ENCODE measurements around the gene RABL6.

Gene RABL6

DNA sequence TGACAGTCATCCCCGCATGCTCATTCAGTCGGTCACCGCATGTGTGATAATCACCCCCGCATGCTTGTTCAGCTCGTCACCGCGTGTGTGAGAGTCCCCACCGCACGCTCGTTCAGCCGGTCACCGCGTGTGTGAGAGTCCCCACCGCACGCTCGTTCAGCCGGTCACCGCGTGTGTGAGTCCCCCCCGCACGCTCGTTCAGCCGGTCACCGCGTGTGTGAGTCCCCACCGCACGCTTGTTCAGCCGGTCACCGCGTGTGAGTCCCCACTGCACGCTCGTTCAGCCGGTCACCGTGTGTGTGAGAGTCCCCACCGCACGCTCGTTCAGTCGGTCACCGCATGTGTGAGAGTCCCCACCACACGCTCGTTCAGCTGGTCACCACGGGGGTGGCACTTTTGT is 82.1 kb downstream of the RABL6 start:
- Histone ChIP-seq H3K27me3 (no peaks in the 10 kb centered on the region), H3K9me3 (no peaks in the 10 kb centered on the region; the same call in 1 of the 2 replicates), H3K4me3 (ENCODE audit: low read depth, low read length) (no peak overlapping the region), H3K36me3 (peaks cover 26% of the 10 kb centered on the region), H3K4me1 (no peaks in the 10 kb centered on the region; the same call in 1 of the 2 replicates)
- DNase-seq = no peak
- TF ChIP-seq, protein P1, sequence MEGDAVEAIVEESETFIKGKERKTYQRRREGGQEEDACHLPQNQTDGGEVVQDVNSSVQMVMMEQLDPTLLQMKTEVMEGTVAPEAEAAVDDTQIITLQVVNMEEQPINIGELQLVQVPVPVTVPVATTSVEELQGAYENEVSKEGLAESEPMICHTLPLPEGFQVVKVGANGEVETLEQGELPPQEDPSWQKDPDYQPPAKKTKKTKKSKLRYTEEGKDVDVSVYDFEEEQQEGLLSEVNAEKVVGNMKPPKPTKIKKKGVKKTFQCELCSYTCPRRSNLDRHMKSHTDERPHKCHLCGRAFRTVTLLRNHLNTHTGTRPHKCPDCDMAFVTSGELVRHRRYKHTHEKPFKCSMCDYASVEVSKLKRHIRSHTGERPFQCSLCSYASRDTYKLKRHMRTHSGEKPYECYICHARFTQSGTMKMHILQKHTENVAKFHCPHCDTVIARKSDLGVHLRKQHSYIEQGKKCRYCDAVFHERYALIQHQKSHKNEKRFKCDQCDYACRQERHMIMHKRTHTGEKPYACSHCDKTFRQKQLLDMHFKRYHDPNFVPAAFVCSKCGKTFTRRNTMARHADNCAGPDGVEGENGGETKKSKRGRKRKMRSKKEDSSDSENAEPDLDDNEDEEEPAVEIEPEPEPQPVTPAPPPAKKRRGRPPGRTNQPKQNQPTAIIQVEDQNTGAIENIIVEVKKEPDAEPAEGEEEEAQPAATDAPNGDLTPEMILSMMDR (IDR thresholded peaks at IDR 0.05; ENCODE audit: low read depth, low read length) = no peak

DNA sequence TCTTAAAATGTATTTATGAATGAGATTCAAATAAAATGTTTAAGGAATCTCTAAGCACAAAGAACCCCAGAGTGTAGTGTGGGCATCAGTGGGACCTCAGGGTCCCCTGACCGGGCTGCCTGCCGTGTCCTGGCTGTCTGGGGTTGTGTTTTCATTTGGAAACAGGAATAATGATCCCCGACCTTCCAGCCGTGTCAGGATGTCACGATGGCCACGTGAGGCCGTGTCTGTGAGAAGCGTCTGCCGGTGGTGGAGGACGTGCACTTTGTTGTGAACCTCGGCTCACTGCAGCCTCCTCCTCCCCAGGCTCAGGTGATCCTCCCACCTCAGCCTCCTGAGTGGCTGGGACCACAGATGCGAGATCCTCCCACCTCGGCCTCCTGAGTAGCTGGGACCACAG is 82.9 kb downstream of the RABL6 start:
- TF ChIP-seq, protein P1 (IDR thresholded peaks at IDR 0.05; ENCODE audit: low read depth, low read length) = no peak
- Histone ChIP-seq H3K36me3 (peaks cover 33% of the 10 kb centered on the region), H3K4me3 (ENCODE audit: low read depth, low read length) (no peak overlapping the region)

More for the DNA sequence above, 82.9 kb downstream of the RABL6 start:
- no peak for DNase-seq
- H3K9me3 ChIP-seq = no peaks in the 10 kb centered on the region
- no peaks in the 10 kb centered on the region; the same call in 1 of the 2 replicates for H3K4me1 ChIP-seq
- no peaks in the 10 kb centered on the region for H3K27me3 ChIP-seq

Data from BE2C (cell line).